Left ventricle myocardium inferior (tissue), 1 donor: Measurements from ENCODE around the gene OPCML. TPM values are rescaled to one million over a fixed set of nuclear protein-coding genes. Genes with fewer than 3 reads are reported as not detected.

ENCODE experiments used
- DNase-seq: peaks from one replicate; pipeline ENCODE4 v3.0.0-alpha.2; 2020
- H3K27ac ChIP-seq: fragments of 200-600 bp; replicated peaks from 2 replicates; pipeline ENCODE4 v1.8.0; 2021
- H3K27me3 ChIP-seq: fragments of 200-600 bp; 2 replicates; pipeline ENCODE4 v1.8.0; 2021; ENCODE audit warnings: low read depth
- H3K36me3 ChIP-seq: fragments of 200-600 bp; 2 replicates; pipeline ENCODE4 v1.8.0; 2021
- H3K4me1 ChIP-seq: fragments of 200-600 bp; 2 replicates; pipeline ENCODE4 v1.8.0; 2021
- H3K4me3 ChIP-seq: fragments of 200-600 bp; 2 replicates; pipeline ENCODE4 v1.8.0; 2021; ENCODE audit warnings: mild to moderate bottlenecking, moderate library complexity
- H3K9me3 ChIP-seq: fragments of 200-600 bp; replicated peaks from 2 replicates; pipeline ENCODE4 v1.8.0; 2021
- CTCF ChIP-seq: fragments of 200-600 bp; IDR thresholded peaks from 2 replicates; pipeline ENCODE4 v1.8.0; 2021; ENCODE audit warnings: antibody characterized with exemption, mild to moderate bottlenecking, borderline replicate concordance
- intact Hi-C: fragments of 100-400 bp; cut with micrococcal nuclease; formaldehyde crosslinking; loops from one replicate; pipeline ENCODE4 v1.11.0; 2022
- total RNA-seq: library from RNA; stranded (reverse); fragmentation: NEBNext Ultra II Directional; extraction: Animal tissue kit (Norgen Biotek cat#: 25700); gene quantifications from one replicate; pipeline ENCODE4 v1.2.1, GENCODE V29; 2021
- donor health status: DM: no; HTN: yes; CAD: no; lungs with severe emphysema.

OPCML gene
- total RNA-seq, 1 donor from 2014 or later: 0.63 TPM

DNA sequence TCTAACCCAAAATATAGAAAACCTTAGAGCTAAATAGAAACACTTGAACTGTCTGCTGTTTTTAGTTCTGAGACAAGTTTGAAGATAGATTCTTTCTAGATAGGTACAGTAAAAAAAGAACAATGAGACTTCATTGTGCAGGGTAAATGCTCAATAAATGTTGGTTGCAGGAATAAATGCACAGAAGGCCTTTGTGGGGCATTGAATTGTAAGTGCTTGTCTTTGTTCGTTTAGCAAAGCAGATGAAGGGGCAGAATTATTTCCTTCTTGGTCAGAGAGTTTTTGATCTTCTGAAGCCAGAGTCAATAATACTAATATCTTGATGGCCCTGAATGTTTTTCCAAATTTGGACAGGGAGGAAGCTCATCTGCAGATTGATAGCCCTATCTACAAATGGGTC is 340.4 kb downstream of the OPCML start:
- Histone ChIP-seq H3K36me3 (no peaks in the 10 kb centered on the region), H3K27ac (no peak overlapping the region), H3K9me3 (no peaks in the 10 kb centered on the region), H3K27me3 (peaks cover 44% of the 10 kb centered on the region), H3K4me3 (no peak overlapping the region), H3K4me1 (no peaks in the 10 kb centered on the region)
- intact Hi-C loops: no loop called here
- DNase-seq: no peak
- no peak for TF ChIP-seq CTCF

DNA sequence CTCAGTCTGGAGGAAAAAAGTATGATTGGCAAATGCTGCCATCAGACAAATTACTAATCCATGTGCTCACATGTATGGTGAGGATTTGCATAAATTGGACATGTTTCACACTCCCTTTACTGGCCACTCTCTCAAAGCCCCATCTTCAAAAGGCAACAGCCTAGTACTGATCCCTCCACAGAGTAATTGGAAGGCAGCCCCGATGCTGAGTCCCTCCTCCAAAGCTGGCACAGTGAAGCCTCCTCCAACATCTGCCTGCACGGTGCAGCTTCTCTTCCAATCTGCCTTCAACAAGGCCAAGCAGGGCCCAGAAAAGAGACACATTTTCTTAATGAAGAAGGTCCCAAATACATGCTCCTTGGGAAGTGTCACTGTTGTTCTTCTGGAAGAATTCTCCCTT is 350.6 kb downstream of the OPCML start:
- intact Hi-C loops: no loop called here
- no peak overlapping the region for H3K4me3 ChIP-seq
- H3K9me3 ChIP-seq: no peaks in the 10 kb centered on the region
- no peak for TF ChIP-seq CTCF
- peaks cover 48% of the 10 kb centered on the region for H3K27me3 ChIP-seq
- H3K36me3 ChIP-seq: no peaks in the 10 kb centered on the region
- peaks cover 4% of the 10 kb centered on the region for H3K4me1 ChIP-seq
- no peak for DNase-seq
- no peak overlapping the region for H3K27ac ChIP-seq

DNA sequence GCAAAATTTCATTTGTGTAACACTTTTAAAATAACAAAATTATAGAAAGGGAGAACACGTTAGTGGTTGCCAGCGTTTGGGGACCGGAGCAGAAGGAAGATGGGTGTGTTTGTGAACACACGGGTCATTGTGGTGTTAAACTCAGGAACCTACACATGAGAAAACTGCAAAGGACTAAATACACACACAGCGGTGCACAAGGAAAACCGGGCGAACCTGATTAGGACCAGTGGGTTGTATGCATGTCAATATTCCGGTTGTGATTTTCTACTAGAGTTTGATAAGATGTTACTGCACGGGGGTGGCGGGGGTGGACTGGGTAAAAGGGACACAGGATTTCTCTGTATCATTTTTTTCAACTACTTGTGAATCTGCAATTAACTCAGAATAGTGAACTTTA is 351.2 kb downstream of the OPCML start:
- no peaks in the 10 kb centered on the region for H3K9me3 ChIP-seq
- intact Hi-C loops: no loop called here

GRCh38 chr11:133180201-133180600 is 352.1 kb downstream of the OPCML start:
- Histone ChIP-seq H3K4me1 (peaks cover 9% of the 10 kb centered on the region), H3K27me3 (peaks cover 48% of the 10 kb centered on the region), H3K36me3 (no peaks in the 10 kb centered on the region), H3K27ac (no peak overlapping the region), H3K4me3 (no peak overlapping the region), H3K9me3 (no peaks in the 10 kb centered on the region)
- intact Hi-C loops: no loop called here
- no peak for TF ChIP-seq CTCF
- DNase-seq: no peak

More for the DNA sequence above, 351.2 kb downstream of the OPCML start:
- Histone ChIP-seq H3K27ac (no peak overlapping the region), H3K4me3 (no peak overlapping the region), H3K27me3 (peaks cover 48% of the 10 kb centered on the region), H3K4me1 (peaks cover 9% of the 10 kb centered on the region), H3K36me3 (no peaks in the 10 kb centered on the region)
- DNase-seq: no peak
- no peak for TF ChIP-seq CTCF

DNA sequence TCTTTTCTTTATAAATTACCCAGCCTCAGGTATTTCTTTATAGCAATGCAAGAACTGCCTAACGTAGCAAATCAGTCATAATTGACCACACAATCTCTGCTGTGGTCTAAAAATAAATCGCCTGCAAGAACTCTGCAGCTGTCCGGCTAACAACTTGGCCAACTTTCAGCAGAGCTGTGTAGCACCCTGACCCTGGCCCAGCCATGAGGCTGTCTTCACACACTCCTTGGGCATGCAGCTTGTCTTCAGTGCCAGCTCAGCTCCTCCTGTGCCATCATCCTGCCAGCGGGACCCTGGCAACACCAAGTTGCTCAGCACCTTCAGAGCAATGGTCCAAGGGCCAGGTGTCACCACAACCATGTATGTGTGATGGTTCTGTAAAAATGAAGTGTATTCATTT is 355.6 kb downstream of the OPCML start:
- H3K4me1 ChIP-seq: peaks cover 9% of the 10 kb centered on the region
- no peaks in the 10 kb centered on the region for H3K36me3 ChIP-seq
- peaks cover 29% of the 10 kb centered on the region for H3K27me3 ChIP-seq
- no peak for DNase-seq
- no peak for TF ChIP-seq CTCF
- H3K4me3 ChIP-seq: no peak overlapping the region
- intact Hi-C loops: no loop called here
- no peaks in the 10 kb centered on the region for H3K9me3 ChIP-seq
- H3K27ac ChIP-seq: no peak overlapping the region

DNA sequence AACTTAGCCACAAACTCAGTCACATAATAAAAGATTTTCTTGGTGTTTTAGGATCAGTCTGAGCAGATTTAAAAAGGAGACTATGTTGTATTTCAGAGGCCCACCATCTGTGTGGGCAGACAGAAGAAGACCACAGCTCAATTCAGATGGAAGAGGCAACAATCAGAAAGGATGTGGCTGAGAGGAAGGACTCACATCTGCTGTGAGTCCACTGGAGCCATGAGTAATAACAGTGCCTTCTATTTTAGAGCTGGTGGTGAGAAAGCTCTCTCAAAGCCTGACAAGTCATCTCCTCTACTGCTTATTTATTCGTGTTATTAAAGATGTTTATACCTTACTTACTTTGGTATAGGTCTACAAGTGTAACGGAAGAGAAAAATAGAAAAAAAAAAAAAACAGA is 357.2 kb downstream of the OPCML start:
- Histone ChIP-seq H3K36me3 (no peaks in the 10 kb centered on the region), H3K9me3 (no peaks in the 10 kb centered on the region), H3K4me1 (peaks cover 9% of the 10 kb centered on the region), H3K27me3 (peaks cover 14% of the 10 kb centered on the region), H3K27ac (no peak overlapping the region), H3K4me3 (no peak overlapping the region)
- intact Hi-C loops: no loop called here
- DNase-seq: no peak
- no peak for TF ChIP-seq CTCF
